ENCODE data around the gene YIF1A. TPM values are rescaled to one million over a fixed set of nuclear protein-coding genes. Genes with fewer than 3 reads are reported as not detected.

Gene YIF1A
- total RNA-seq, 1 donor from 2014 or later, result 19.0 TPM

- no peak overlapping the region for H3K27ac Mint-ChIP-seq
- TF ChIP-seq EZH2phosphoT487 (IDR thresholded peaks at IDR 0.05) (no peak), EZH2 (IDR thresholded peaks at IDR 0.05) (no peak)
- TF ChIP-seq, protein P1, sequence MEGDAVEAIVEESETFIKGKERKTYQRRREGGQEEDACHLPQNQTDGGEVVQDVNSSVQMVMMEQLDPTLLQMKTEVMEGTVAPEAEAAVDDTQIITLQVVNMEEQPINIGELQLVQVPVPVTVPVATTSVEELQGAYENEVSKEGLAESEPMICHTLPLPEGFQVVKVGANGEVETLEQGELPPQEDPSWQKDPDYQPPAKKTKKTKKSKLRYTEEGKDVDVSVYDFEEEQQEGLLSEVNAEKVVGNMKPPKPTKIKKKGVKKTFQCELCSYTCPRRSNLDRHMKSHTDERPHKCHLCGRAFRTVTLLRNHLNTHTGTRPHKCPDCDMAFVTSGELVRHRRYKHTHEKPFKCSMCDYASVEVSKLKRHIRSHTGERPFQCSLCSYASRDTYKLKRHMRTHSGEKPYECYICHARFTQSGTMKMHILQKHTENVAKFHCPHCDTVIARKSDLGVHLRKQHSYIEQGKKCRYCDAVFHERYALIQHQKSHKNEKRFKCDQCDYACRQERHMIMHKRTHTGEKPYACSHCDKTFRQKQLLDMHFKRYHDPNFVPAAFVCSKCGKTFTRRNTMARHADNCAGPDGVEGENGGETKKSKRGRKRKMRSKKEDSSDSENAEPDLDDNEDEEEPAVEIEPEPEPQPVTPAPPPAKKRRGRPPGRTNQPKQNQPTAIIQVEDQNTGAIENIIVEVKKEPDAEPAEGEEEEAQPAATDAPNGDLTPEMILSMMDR (IDR thresholded peaks at IDR 0.05), result no peak
Observed at GRCh38 chr11:66310324-66310723, 21.4 kb upstream of the YIF1A start.

GRCh38 chr11:66309475-66309874 lies 20.5 kb upstream of the YIF1A start:
- peaks cover 22% of the 10 kb centered on the region for H3K27me3 ChIP-seq
- peaks cover 9% of the 10 kb centered on the region for H3K4me1 ChIP-seq
- no peak overlapping the region for H3K9ac ChIP-seq
- H3K27me3 Mint-ChIP-seq (ENCODE audit: insufficient read depth, low read depth), result peaks cover 10% of the 10 kb centered on the region
- peaks cover 34% of the 10 kb centered on the region for H3F3A ChIP-seq (ENCODE audit: low read depth)
- no peaks in the 10 kb centered on the region for H3K9me3 Mint-ChIP-seq
- no peaks in the 10 kb centered on the region for H3K79me2 ChIP-seq (ENCODE audit: low read depth)
- H2AFZ ChIP-seq (replicated peaks), result no peak overlapping the region
- no peak overlapping the region for H3K4me2 ChIP-seq
- H3K27ac ChIP-seq, result no peak overlapping the region
- no peak overlapping the region for H3K27ac Mint-ChIP-seq
- TF ChIP-seq EZH2phosphoT487 (IDR thresholded peaks at IDR 0.05) (no peak), EZH2 (IDR thresholded peaks at IDR 0.05) (no peak)
- TF ChIP-seq, protein P1 (IDR thresholded peaks at IDR 0.05), result no peak
- H3K4me1 Mint-ChIP-seq, result peaks cover 13% of the 10 kb centered on the region
- peak overlapping the region; percentile 30 for H3K4me3 Mint-ChIP-seq
- no peaks in the 10 kb centered on the region for H3K36me3 ChIP-seq
- no peak for DNase-seq (ENCODE audit: low spot score)
- H3K4me3 ChIP-seq, result no peak overlapping the region
- no peaks in the 10 kb centered on the region for H3K36me3 Mint-ChIP-seq
- no peaks in the 10 kb centered on the region for H3K9me3 ChIP-seq (ENCODE audit: low read depth)
- H4K20me1 ChIP-seq (ENCODE audit: low read depth), result no peaks in the 10 kb centered on the region

More at GRCh38 chr11:66310324-66310723, 21.4 kb upstream of the YIF1A start:
- Mint-ChIP-seq H3K9me3 (no peaks in the 10 kb centered on the region), H3K4me3 (no peak overlapping the region), H3K4me1 (peaks cover 17% of the 10 kb centered on the region), H3K27me3 (ENCODE audit: insufficient read depth, low read depth) (peaks cover 12% of the 10 kb centered on the region), H3K36me3 (no peaks in the 10 kb centered on the region)
- Histone ChIP-seq H3K27me3 (peaks cover 23% of the 10 kb centered on the region), H3K79me2 (ENCODE audit: low read depth) (no peaks in the 10 kb centered on the region), H3K4me3 (no peak overlapping the region), H3K4me1 (peaks cover 9% of the 10 kb centered on the region), H3K9me3 (ENCODE audit: low read depth) (no peaks in the 10 kb centered on the region), H3K27ac (no peak overlapping the region), H3K36me3 (no peaks in the 10 kb centered on the region), H2AFZ (replicated peaks) (no peak overlapping the region), H3K9ac (no peak overlapping the region), H3F3A (ENCODE audit: low read depth) (peaks cover 34% of the 10 kb centered on the region), H3K4me2 (no peak overlapping the region), H4K20me1 (ENCODE audit: low read depth) (no peaks in the 10 kb centered on the region)
- DNase-seq (ENCODE audit: low spot score), result no peak

GRCh38 chr11:66302656-66303055 lies 13.7 kb upstream of the YIF1A start:
- H3K27me3 ChIP-seq, result peaks cover 7% of the 10 kb centered on the region
- Mint-ChIP-seq H3K4me3 (no peak overlapping the region), H3K9me3 (no peaks in the 10 kb centered on the region), H3K27me3 (ENCODE audit: insufficient read depth, low read depth) (peaks cover 20% of the 10 kb centered on the region), H3K27ac (peak overlapping the region; percentile 29), H3K36me3 (no peaks in the 10 kb centered on the region), H3K4me1 (peaks cover 3% of the 10 kb centered on the region)
- no peaks in the 10 kb centered on the region for H3K4me1 ChIP-seq
- DNase-seq (ENCODE audit: low spot score), result no peak
- H3K9me3 ChIP-seq (ENCODE audit: low read depth), result no peaks in the 10 kb centered on the region
- no peak overlapping the region for H3K27ac ChIP-seq
- H3K4me2 ChIP-seq, result no peak overlapping the region
- no peaks in the 10 kb centered on the region for H4K20me1 ChIP-seq (ENCODE audit: low read depth)
- H3F3A ChIP-seq (ENCODE audit: low read depth), result peaks cover 1% of the 10 kb centered on the region
- no peak overlapping the region for H2AFZ ChIP-seq (replicated peaks)
- H3K36me3 ChIP-seq, result no peaks in the 10 kb centered on the region
- H3K9ac ChIP-seq, result no peak overlapping the region
- H3K79me2 ChIP-seq (ENCODE audit: low read depth), result no peaks in the 10 kb centered on the region
- no peak for TF ChIP-seq EZH2phosphoT487 (IDR thresholded peaks at IDR 0.05)
- TF ChIP-seq, protein P1 (IDR thresholded peaks at IDR 0.05), result no peak
- TF ChIP-seq EZH2 (IDR thresholded peaks at IDR 0.05), result no peak
- no peak overlapping the region for H3K4me3 ChIP-seq
